Coronary artery (tissue), 2 donors: ENCODE data around the gene ZNHIT3.

Source experiments
- DNase-seq: peaks from one replicate; pipeline ENCODE4 v3.0.0-alpha.2; 2017; ENCODE audit warnings: low spot score
- H3K27ac ChIP-seq, 2 donors: fragments of 200-600 bp; sonication (generic); one replicate each; pipeline ENCODE4 v1.5.1; 2016 to 2019
- H3K4me3 ChIP-seq: fragments of 200-600 bp; sonication (generic); 2 replicates; pipeline ENCODE4 v1.5.1; 2016; ENCODE audit warnings: mild to moderate bottlenecking, moderate library complexity
- CTCF ChIP-seq: fragments of 200-600 bp; sonication (generic); IDR thresholded peaks from one replicate; pipeline ENCODE4 v1.5.1; 2019; ENCODE audit warnings: antibody characterized with exemption

ZNHIT3 gene

GRCh38 chr17:36514856-36515255 lies 28.4 kb downstream of the ZNHIT3 start:
- no peak for DNase-seq
- H3K4me3 ChIP-seq, result no peak overlapping the region
- H3K27ac ChIP-seq, result no peak overlapping the region
- no peak for TF ChIP-seq CTCF

GRCh38 chr17:36515837-36516236 lies 29.4 kb downstream of the ZNHIT3 start:
- DNase-seq, result no peak
- no peak for TF ChIP-seq CTCF
- H3K27ac ChIP-seq, result no peak overlapping the region
- no peak overlapping the region for H3K4me3 ChIP-seq

GRCh38 chr17:36523113-36523512 lies 36.6 kb downstream of the ZNHIT3 start:
- Histone ChIP-seq H3K4me3 (no peak overlapping the region), H3K27ac (no peak overlapping the region)
- no peak for DNase-seq
- no peak for TF ChIP-seq CTCF

GRCh38 chr17:36524428-36524876 lies 38.0 kb downstream of the ZNHIT3 start:
- Histone ChIP-seq H3K27ac (no peak overlapping the region), H3K4me3 (no peak overlapping the region)
- no peak for DNase-seq
- TF ChIP-seq CTCF, result no peak

GRCh38 chr17:36525113-36525512 lies 38.6 kb downstream of the ZNHIT3 start:
- H3K27ac ChIP-seq, result no peak overlapping the region
- no peak for DNase-seq
- no peak overlapping the region for H3K4me3 ChIP-seq
- TF ChIP-seq CTCF, result no peak

GRCh38 chr17:36525888-36526287 lies 39.4 kb downstream of the ZNHIT3 start:
- no peak for TF ChIP-seq CTCF
- Histone ChIP-seq H3K4me3 (no peak overlapping the region), H3K27ac (no peak overlapping the region)
- DNase-seq, result no peak

- DNase-seq, result no peak
- TF ChIP-seq CTCF, result no peak
- no peak overlapping the region for H3K4me3 ChIP-seq
Measured at GRCh38 chr17:36527621-36528250, 41.3 kb downstream of the ZNHIT3 start.

More at GRCh38 chr17:36527621-36528250, 41.3 kb downstream of the ZNHIT3 start:
- no peak overlapping the region for H3K27ac ChIP-seq
